Lung (tissue), 12 donors: Measurements from ENCODE around the gene ERICH6. TPM values are rescaled to one million over a fixed set of nuclear protein-coding genes. Genes with fewer than 3 reads are reported as not detected.

ENCODE experiments used
- ATAC-seq: fragments of 200-7000 bp; cut with Tn5 transposase; one replicate; pipeline ENCODE4 v1.9.1; 2020; ENCODE audit warnings: moderate number of reproducible peaks; ENCODE audit not compliant: insufficient read depth, low FRiP score
- DNase-seq, 3 donors: peaks; one replicate each; pipeline ENCODE4 v3.0.0-alpha.2; 2013 to 2017
- H3K27ac ChIP-seq, 2 donors: one replicate each; pipeline ENCODE4 v1.5.1; 2013; ENCODE audit warnings: mild to moderate bottlenecking in 2 of 2, moderate library complexity in 2 of 2, control low read depth in 1 of 2, inconsistent platforms in 1 of 2, low read depth in 1 of 2, low read length in 1 of 2
- H3K27me3 ChIP-seq, 3 donors: one replicate each; pipeline ENCODE4 v1.5.1; 2013; ENCODE audit warnings: low read length in 2 of 3; ENCODE audit not compliant: control insufficient read depth in 3 of 3, insufficient read depth in 3 of 3
- H3K36me3 ChIP-seq, 4 donors: one replicate each; pipeline ENCODE4 v1.5.1; 2013; ENCODE audit warnings: low read length in 4 of 4, mild to moderate bottlenecking in 1 of 4, moderate library complexity in 1 of 4; ENCODE audit not compliant: control insufficient read depth in 4 of 4, insufficient read depth in 4 of 4
- H3K4me1 ChIP-seq, 5 donors: one replicate each; pipeline ENCODE4 v1.5.1; 2013; ENCODE audit warnings: low read length in 5 of 5, mild to moderate bottlenecking in 2 of 5, moderate library complexity in 1 of 5; ENCODE audit not compliant: control insufficient read depth in 5 of 5, insufficient read depth in 5 of 5
- H3K4me3 ChIP-seq: one replicate; pipeline ENCODE4 v1.5.1; 2013; ENCODE audit warnings: mild to moderate bottlenecking, control low read depth, moderate library complexity
- H3K9ac ChIP-seq, 2 donors: one replicate each; pipeline ENCODE4 v1.5.1; 2013; ENCODE audit warnings: low read length in 2 of 2, control low read depth in 1 of 2; ENCODE audit not compliant: insufficient read depth in 1 of 2
- H3K9me3 ChIP-seq, 4 donors: one replicate each; pipeline ENCODE4 v1.5.1; 2013; ENCODE audit warnings: low read length in 3 of 4, mild to moderate bottlenecking in 1 of 4, moderate library complexity in 1 of 4; ENCODE audit not compliant: control insufficient read depth in 4 of 4, insufficient read depth in 3 of 4
- CTCF ChIP-seq: IDR thresholded peaks from 2 replicates; pipeline ENCODE4 v1.5.1; 2012; ENCODE audit warnings: mild to moderate bottlenecking; ENCODE audit errors: control extremely low read depth, extremely low read depth
- WGBS, 2 donors: extraction: QIAGEN DNeasy Blood & Tissue Kit; methylation state at CpG; one replicate each; pipeline ENCODE4 v1.1.7; 2013; 5-methylcytosine and 5-hydroxymethylcytosine counted together
- polyA plus RNA-seq, 2 donors: library from polyadenylated mRNA; stranded (reverse); fragments of 200-250 nt; gene quantifications; one replicate each; pipeline ENCODE4 v1.2.1, GENCODE V29; 2013
- total RNA-seq, 2 donors: library from RNA; depleted of rRNA in 1 of 2; stranded (reverse); fragments of >200 nt in 1 of 2; gene quantifications; one replicate each; pipeline ENCODE4 v1.2.1, GENCODE V29; 2014 to 2021
- donor health status: control.
- donor health status: control.
- donor health status: Bipolar disorder and iron deficiency.
- donor health status: healthy.
- donor health status: DM: yes; HTN: yes; CAD: no.

Gene ERICH6
- total and polyA plus RNA-seq, 4 donors: 0.49 TPM; not detected in 3

GRCh38 chr3:150739200-150739863 lies 35.6 kb upstream of the ERICH6 start:
- H3K9me3 ChIP-seq: no peaks in the 10 kb centered on the region
- H3K4me3 ChIP-seq: no peak overlapping the region
- peaks cover 0 to 6% (median 3%) of the 10 kb centered on the region in 4 donors for H3K36me3 ChIP-seq
- no peak for ATAC-seq
- no peak for DNase-seq
- no peak overlapping the region for H3K9ac ChIP-seq
- no peak for TF ChIP-seq CTCF
- no peaks in the 10 kb centered on the region for H3K27me3 ChIP-seq
- peaks cover 0 to 7% (median 2%) of the 10 kb centered on the region in 5 donors for H3K4me1 ChIP-seq
- 68 to 77% methylated on average over 7 of the region's 7 CpGs for WGBS, 2 donors
- no peak overlapping the region for H3K27ac ChIP-seq

- H3K36me3 ChIP-seq: peaks cover 0 to 6% (median 3%) of the 10 kb centered on the region in 4 donors
- no peaks in the 10 kb centered on the region for H3K9me3 ChIP-seq
- H3K9ac ChIP-seq: no peak overlapping the region
- no peak overlapping the region for H3K4me3 ChIP-seq
- TF ChIP-seq CTCF: no peak
- peaks cover 0 to 7% (median 2%) of the 10 kb centered on the region in 5 donors for H3K4me1 ChIP-seq
- ATAC-seq (no peak), DNase-seq (no peak)
- 49 to 51% methylated on average over 4 of the region's 4 CpGs for WGBS, 2 donors
- H3K27ac ChIP-seq: no peak overlapping the region
- H3K27me3 ChIP-seq: no peaks in the 10 kb centered on the region
Measured at GRCh38 chr3:150738688-150739087, 35.0 kb upstream of the ERICH6 start.

- H3K9me3 ChIP-seq: no peaks in the 10 kb centered on the region
- peaks cover 0 to 6% (median 3%) of the 10 kb centered on the region in 4 donors for H3K36me3 ChIP-seq
- 85 to 89% methylated on average over 2 of the region's 2 CpGs for WGBS, 2 donors
- no peak overlapping the region for H3K27ac ChIP-seq
- H3K4me3 ChIP-seq: no peak overlapping the region
- H3K27me3 ChIP-seq: no peaks in the 10 kb centered on the region
- no peak for DNase-seq
- H3K9ac ChIP-seq: no peak overlapping the region
- no peak for TF ChIP-seq CTCF
- ATAC-seq: no peak
- H3K4me1 ChIP-seq: peaks cover 0 to 7% (median 2%) of the 10 kb centered on the region in 5 donors
Measured at GRCh38 chr3:150737874-150738679, 34.4 kb upstream of the ERICH6 start.
